GM12801 (cell line): ENCODE measurements around the gene PNPLA5.

ENCODE experiments used
- TF ChIP-seq, protein P1 (sequence below): IDR thresholded peaks from one replicate; pipeline ENCODE4 v1.5.1; 2011; ENCODE audit warnings: control low read depth; ENCODE audit not compliant: insufficient read length; ENCODE audit errors: extremely low read depth

The PNPLA5 gene, protein sequence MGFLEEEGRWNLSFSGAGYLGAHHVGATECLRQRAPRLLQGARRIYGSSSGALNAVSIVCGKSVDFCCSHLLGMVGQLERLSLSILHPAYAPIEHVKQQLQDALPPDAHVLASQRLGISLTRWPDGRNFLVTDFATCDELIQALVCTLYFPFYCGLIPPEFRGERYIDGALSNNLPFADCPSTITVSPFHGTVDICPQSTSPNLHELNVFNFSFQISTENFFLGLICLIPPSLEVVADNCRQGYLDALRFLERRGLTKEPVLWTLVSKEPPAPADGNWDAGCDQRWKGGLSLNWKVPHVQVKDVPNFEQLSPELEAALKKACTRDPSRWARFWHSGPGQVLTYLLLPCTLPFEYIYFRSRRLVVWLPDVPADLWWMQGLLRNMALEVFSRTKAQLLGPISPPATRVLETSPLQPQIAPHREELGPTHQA

DNA sequence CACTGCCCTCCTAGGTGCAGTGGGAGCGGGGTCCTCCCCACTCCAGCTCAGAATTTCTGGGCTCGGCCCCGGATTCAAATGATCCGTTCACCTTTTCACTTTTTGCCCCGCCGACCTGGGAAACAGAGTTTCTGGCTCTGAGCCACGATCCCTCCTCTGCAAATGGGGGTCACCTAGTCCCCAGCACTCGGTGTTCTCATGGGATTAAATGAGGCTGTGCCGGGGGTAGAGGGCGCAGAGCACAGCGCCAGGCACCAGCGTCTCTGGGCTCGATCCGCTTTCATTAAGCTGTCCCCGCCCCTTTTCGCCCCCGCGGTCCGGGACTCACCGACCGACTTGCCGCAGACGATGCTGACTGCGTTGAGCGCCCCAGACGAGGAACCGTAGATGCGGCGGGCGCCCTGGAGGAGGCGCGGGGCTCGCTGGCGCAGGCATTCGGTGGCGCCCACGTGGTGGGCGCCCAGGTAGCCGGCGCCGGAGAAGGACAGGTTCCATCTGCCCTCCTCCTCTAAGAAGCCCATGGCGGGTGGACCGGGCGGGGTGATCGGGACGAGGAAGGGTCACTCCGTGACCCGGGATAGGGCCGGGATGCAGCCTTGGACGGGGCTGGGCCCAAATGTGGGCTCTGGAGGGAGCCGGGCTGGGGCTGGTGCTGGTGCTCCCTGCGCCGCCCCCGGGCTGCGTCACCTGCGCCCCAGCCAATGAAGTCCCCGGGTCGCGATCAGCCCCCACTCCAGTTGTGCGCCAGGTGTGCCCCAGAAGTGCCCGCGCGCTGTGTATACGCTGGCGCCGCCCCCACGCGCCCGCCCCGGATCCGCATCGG, at the start of gene PNPLA5:
Gene PNPLA5, minus strand, starts transcription at position 654 of the 823 bp plus-strand sequence. Its CDS starts 133 bp downstream, at position 521.
- TF ChIP-seq, protein P1, sequence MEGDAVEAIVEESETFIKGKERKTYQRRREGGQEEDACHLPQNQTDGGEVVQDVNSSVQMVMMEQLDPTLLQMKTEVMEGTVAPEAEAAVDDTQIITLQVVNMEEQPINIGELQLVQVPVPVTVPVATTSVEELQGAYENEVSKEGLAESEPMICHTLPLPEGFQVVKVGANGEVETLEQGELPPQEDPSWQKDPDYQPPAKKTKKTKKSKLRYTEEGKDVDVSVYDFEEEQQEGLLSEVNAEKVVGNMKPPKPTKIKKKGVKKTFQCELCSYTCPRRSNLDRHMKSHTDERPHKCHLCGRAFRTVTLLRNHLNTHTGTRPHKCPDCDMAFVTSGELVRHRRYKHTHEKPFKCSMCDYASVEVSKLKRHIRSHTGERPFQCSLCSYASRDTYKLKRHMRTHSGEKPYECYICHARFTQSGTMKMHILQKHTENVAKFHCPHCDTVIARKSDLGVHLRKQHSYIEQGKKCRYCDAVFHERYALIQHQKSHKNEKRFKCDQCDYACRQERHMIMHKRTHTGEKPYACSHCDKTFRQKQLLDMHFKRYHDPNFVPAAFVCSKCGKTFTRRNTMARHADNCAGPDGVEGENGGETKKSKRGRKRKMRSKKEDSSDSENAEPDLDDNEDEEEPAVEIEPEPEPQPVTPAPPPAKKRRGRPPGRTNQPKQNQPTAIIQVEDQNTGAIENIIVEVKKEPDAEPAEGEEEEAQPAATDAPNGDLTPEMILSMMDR, result no peak

DNA sequence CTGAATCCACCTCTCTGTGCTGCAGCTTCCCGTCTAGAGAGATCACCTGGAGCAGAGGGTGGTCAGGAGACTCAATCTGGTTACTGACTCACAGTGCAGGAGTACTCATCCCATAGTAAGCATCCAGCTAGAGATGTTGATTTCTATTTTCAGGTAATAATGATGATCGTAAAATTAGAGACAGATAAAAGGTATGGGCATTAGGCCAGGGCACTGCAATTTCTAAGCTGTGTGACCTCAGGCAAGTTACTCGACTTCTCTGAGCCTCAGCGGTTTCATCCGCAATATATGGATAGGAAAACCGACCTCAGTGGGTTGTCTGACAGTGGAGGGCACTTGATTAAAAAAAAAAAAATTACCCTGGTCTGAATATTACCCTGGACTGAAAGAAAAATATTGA, 49.6 kb upstream of the PNPLA5 start:
- TF ChIP-seq, protein P1, result no peak

DNA sequence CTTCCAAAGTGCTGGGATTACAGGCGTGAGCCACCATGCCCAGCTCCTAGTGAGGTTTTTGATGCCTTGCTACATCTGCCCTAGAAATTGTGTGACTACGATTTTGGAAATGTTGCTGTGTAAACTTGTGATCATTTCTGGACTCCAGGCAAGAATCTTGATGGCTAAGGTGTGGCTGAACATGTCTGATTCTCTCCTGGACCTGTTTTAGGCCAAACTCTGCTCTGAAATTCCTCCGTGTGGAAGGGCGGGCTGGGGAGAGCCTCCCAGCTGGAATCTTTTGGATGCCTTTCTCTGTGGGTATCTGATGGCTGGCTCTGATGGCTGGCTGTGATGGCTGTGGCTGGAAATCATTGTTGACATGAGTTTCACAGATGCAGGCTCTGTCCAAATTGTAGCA, 40.0 kb upstream of the PNPLA5 start:
- TF ChIP-seq, protein P1, result no peak

DNA sequence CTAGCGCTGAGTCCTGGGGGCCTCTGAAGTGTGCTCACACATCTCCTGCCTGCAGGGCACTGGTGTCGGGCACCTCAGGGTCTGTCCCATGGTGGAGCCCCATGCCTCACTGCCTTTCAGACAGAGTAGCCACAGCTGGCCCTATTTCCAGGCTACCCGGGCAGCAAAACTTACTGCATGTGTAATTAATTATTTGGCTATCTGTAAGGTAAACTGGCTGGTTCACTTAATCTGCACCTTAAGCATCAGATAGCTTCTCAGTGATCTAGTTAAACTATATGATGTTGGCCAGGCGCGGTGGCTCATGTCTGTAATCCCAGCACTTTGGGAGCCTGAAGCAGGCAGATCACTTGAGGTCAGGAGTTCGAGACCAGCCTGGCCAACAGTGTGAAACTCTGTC, 37.1 kb upstream of the PNPLA5 start:
- TF ChIP-seq, protein P1, result no peak

DNA sequence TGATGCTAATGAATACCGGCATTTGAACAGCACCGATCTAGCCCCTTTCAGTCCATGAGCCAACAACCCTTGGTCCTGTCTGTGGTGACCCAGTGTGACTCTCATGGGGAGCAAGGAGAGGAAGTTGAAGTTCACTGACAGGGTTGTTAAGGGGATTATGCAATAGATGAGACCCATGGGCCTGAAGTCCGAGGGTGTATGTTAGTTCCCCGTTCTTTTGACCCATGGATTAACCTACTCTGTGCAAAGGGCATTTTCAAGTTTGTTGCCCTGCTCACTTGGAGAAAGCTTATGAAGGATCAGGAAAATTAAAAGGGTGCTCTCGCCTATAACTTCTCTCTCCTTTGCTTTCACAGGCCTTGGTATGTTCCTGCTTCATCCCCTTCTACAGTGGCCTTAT, 36.7 kb upstream of the PNPLA5 start:
- TF ChIP-seq, protein P1, result no peak

DNA sequence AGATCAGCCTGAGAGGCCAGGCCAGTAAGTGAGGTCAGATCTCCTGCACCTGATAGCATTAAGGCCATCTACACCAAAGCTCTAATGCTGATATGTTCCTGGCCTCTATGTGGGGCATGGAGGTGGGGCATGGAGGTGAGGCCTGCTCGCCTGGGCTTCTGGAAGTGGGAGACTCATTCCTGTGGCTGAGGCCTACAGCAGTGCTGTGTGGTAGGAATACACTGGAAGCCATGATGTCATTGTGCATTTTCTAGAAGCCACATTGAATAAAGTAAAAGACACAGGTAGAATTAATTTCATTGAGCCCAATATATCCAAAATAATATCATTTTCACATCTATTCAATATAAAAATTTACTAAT, 34.5 kb upstream of the PNPLA5 start:
- TF ChIP-seq, protein P1, result no peak
